ENCODE data around the gene NRP2.

DNA sequence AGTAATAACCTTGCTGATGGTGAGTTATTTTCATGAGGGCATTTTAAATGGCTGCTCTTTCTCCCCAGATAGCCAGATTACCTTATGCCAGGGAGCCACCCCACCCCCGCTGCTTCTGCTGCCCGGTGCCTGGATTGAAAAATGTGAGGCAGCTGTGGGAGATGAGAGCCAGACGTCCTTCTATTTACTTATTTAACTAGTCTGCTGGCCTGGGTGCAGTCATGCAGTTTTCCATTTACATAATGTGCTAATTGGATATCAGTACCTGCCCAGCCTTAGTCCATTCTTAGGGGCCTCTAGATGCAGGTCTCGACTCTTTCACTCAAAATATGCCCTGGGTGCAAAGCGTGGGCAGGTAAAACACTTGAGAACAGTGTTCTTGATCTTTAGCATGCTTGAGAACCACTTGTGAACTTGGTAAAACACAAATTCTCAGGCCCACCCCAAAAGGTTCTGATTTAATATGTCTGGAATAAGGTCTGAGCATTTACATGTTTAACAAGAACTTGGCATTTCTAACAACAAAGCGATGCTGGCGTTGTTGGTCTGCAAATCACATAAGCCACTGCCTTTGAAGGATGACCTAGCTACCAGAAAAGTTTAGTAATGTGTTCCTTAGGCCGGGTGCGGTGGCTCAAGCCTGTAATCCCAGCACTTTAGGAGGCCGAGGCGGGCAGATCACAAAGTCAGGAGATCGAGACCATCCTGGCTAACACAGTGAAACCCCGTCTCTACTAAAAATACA is 154.3 kb downstream of the NRP2 start:
- TF ChIP-seq, protein P1, sequence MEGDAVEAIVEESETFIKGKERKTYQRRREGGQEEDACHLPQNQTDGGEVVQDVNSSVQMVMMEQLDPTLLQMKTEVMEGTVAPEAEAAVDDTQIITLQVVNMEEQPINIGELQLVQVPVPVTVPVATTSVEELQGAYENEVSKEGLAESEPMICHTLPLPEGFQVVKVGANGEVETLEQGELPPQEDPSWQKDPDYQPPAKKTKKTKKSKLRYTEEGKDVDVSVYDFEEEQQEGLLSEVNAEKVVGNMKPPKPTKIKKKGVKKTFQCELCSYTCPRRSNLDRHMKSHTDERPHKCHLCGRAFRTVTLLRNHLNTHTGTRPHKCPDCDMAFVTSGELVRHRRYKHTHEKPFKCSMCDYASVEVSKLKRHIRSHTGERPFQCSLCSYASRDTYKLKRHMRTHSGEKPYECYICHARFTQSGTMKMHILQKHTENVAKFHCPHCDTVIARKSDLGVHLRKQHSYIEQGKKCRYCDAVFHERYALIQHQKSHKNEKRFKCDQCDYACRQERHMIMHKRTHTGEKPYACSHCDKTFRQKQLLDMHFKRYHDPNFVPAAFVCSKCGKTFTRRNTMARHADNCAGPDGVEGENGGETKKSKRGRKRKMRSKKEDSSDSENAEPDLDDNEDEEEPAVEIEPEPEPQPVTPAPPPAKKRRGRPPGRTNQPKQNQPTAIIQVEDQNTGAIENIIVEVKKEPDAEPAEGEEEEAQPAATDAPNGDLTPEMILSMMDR (conservative IDR thresholded peaks at IDR 0.05 in 1 of 2, IDR thresholded peaks at IDR 0.05 in 1 of 2; ENCODE audit: low read depth in 1 of 2, low read length in 2 of 2), result no peak
- TF ChIP-seq EZH2 (IDR thresholded peaks at IDR 0.05; ENCODE audit: low read length, missing control alignments), result no peak

Measured in fibroblast of lung (primary cell).